Prostate gland (tissue), 2 donors: ENCODE measurements around the gene ALDH3B1. TPM values are rescaled to one million over a fixed set of nuclear protein-coding genes. Genes with fewer than 3 reads are reported as not detected.
A peak's percentile ranks its signal among the peaks of the same experiment; 100 is the strongest.

Experiments used
- DNase-seq: peaks from one replicate; pipeline ENCODE4 v3.0.0-alpha.2; 2019; ENCODE audit warnings: low spot score
- H3K27ac ChIP-seq, 2 donors: fragments of 200-600 bp; sonication (generic); 2 replicates each; pipeline ENCODE4 v1.5.1; 2017 to 2019
- H3K27me3 ChIP-seq: fragments of 200-600 bp; sonication (generic); replicated peaks from 2 replicates; pipeline ENCODE4 v1.5.1; 2019; ENCODE audit not compliant: insufficient read depth
- H3K36me3 ChIP-seq, 2 donors: fragments of 200-600 bp; sonication (generic); 1 replicate in 1 of 2; 2 replicates in 1 of 2; pipeline versions ENCODE4 v1.5.1 to v1.8.1; 2017 to 2019
- H3K4me1 ChIP-seq: fragments of 200-600 bp; sonication (generic); replicated peaks from 2 replicates; pipeline ENCODE4 v1.5.1; 2019
- H3K4me3 ChIP-seq, 2 donors: fragments of 200-600 bp; sonication (generic); 2 replicates each; pipeline ENCODE4 v1.5.1; 2017 to 2019
- H3K9me3 ChIP-seq: fragments of 200-600 bp; sonication (generic); 2 replicates; pipeline ENCODE4 v1.5.1; 2017
- POLR2A ChIP-seq: fragments of 450-650 bp; IDR thresholded peaks from one replicate; pipeline ENCODE4 v1.6.1; 2016; ENCODE audit warnings: antibody characterized with exemption, mild to moderate bottlenecking
- POLR2AphosphoS5 ChIP-seq: sonication (generic); formaldehyde crosslinking; IDR thresholded peaks from one replicate; pipeline ENCODE4 v1.6.1; 2017; ENCODE audit warnings: antibody characterized with exemption
- WGBS: methylation state at CpG from one replicate; pipeline ENCODE4 v1.1.5; 2018; 5-methylcytosine and 5-hydroxymethylcytosine counted together
- intact Hi-C: fragments of 100-400 bp; cut with DNase I; formaldehyde crosslinking; loops from one replicate; pipeline ENCODE4 v1.14.2; 2022
- microRNA-seq: library from miRNA; unstranded; fragments of <30 nt; microRNA quantifications from one replicate; pipeline ENCODE4, GENCODE V29; 2016
- small RNA-seq, 2 donors: library from RNA; depleted of rRNA; stranded (forward); fragments of <200 nt; gene quantifications; one replicate each; pipeline ENCODE3, GENCODE V24; 2016
- total RNA-seq, 2 donors: library from RNA; depleted of rRNA; stranded (reverse); fragments of >200 nt; gene quantifications; one replicate each; pipeline ENCODE4 v1.1.0, GENCODE V29; 2016
- TF ChIP-seq, protein P1 (sequence below), 4 experiments: fragments of 200-600 bp in 2 of 4; fragments of 450-650 bp in 2 of 4; sonication (generic) in 2 of 4; IDR thresholded peaks; 1 replicate in 3 of 4; 2 replicates in 1 of 4; pipeline ENCODE4 v1.5.1; 2016 to 2019; ENCODE audit warnings: antibody characterized with exemption in 4 of 4, mild to moderate bottlenecking in 2 of 4, moderate library complexity in 2 of 4

The ALDH3B1 gene
- total RNA-seq, 2 donors from 2014 or later: 7.2 to 7.9 TPM

DNA sequence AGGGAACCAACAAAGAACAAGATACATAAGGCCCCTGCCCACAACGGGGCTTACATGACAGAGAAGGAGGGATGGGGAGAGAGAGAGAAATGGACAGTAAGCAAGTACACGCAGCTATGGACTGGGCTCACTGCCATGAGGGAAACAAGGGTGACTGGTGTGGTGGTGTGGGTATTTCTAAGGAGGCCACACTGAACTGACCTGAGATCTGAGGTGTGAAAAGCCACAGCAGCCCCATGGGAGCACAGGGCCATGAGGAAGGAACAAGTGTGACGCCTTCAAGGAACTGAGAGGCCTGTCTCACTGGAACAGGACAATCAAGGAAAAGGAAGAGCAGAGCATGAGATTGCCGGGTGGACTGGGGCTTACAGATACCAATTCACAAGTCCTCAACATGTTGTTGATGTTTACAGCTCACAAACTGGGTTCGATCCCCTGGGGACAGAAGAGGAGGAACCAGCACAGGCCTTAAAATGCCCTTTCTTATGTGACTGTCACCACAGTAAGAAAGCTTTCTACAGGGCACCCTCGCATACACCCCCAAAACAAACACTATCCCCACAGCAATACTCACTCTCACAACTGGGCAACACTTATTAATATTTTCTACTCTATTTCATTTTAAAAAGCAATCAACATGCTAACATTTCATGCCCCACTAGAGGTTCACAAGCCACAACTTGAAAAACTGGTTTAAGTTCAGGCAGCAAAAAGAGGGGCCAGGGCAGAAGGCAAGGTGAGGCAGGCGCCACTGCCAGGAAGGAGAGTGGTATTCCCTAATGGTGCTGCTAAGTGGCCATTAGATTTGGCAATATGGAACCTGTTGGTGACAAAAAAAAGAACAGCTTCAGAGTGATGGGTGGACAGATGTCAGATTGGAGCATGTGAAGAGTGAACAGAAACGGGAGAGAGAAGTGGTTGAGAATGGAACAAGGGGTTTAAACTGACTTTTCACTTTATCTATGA lies 67.8 kb downstream of the ALDH3B1 start:
- WGBS: 59% methylated on average over 8 of the region's 8 CpGs
- peaks cover 0 to 3% of the 10 kb centered on the region in 2 donors for H3K36me3 ChIP-seq
- TF ChIP-seq, protein P1, sequence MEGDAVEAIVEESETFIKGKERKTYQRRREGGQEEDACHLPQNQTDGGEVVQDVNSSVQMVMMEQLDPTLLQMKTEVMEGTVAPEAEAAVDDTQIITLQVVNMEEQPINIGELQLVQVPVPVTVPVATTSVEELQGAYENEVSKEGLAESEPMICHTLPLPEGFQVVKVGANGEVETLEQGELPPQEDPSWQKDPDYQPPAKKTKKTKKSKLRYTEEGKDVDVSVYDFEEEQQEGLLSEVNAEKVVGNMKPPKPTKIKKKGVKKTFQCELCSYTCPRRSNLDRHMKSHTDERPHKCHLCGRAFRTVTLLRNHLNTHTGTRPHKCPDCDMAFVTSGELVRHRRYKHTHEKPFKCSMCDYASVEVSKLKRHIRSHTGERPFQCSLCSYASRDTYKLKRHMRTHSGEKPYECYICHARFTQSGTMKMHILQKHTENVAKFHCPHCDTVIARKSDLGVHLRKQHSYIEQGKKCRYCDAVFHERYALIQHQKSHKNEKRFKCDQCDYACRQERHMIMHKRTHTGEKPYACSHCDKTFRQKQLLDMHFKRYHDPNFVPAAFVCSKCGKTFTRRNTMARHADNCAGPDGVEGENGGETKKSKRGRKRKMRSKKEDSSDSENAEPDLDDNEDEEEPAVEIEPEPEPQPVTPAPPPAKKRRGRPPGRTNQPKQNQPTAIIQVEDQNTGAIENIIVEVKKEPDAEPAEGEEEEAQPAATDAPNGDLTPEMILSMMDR (IDR thresholded peaks at IDR 0.05): no peak
- TF ChIP-seq POLR2AphosphoS5 (no peak), POLR2A (no peak)
- H3K4me3 ChIP-seq: no peak overlapping the region
- no peaks in the 10 kb centered on the region for H3K27me3 ChIP-seq
- H3K27ac ChIP-seq: peak overlapping the region in 1 of 2 donors; percentile 28
- peaks cover 24% of the 10 kb centered on the region for H3K4me1 ChIP-seq
- no peaks in the 10 kb centered on the region for H3K9me3 ChIP-seq
- intact Hi-C loops: loop anchor here (10.0 kb wide), 1 partner anchor 127 kb away; no protein-coding TSS in a partner anchor
- DNase-seq: no peak

Small RNAs within 50 kb of the gene (microRNA-seq; reads per million reads assigned to microRNA genes)
- gene MIR4691 (not detected), gene MIR6753 (0.25 reads per million), gene MIR7113 (0.67 reads per million)

Small RNAs within 50 kb of the gene (small RNA-seq; reads per million reads assigned to genes)
- 0.28 to 0.60 reads per million in 2 donors for gene MIR6753

Other genes starting within 250 kb of the ALDH3B1 start
- gene UNC93B1, start 6.2 kb upstream of the ALDH3B1 start, total RNA-seq: 10 to 100 TPM; 31.5 to 41.7 TPM
- gene NDUFS8, start 20.4 kb downstream of the ALDH3B1 start, total RNA-seq: 100 to 1,000 TPM; 247 to 274 TPM
- gene TCIRG1, start 28.7 kb downstream of the ALDH3B1 start, total RNA-seq: 100 to 1,000 TPM; 114 to 118 TPM
- gene CHKA, start 111.1 kb downstream of the ALDH3B1 start, total RNA-seq: 10 to 100 TPM; 88.6 to 93.4 TPM
- 10 to 100 TPM; 41.0 to 57.7 TPM for gene KMT5B, start 203.0 kb downstream of the ALDH3B1 start, total RNA-seq